ENCODE results near the gene RBM20. TPM values are rescaled to one million over a fixed set of nuclear protein-coding genes. Genes with fewer than 3 reads are reported as not detected.

RBM20 gene
- polyA plus RNA-seq, 1 donor (not counting 4 experiments of a cell fraction or from before 2014, with no cell fraction given), result 0.01 TPM

DNA sequence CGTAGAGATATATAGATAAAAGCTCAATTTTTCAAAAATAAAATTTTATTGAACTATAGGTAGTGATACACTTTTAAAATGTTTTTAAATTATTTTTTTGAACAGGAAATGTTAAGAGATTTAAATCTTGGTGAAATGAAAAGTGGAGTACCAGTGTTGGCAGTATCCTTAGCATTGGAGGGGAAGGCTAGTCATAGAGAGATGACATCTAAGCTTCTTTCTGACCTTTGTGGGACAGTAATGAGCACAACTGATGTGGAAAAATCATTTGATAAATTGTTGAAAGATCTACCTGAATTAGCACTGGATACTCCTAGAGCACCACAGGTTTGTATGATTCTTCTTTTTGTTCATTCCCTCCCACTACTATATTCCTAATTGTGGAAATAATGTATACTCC, 243.4 kb downstream of the RBM20 start:
- Histone ChIP-seq H4K20me1 (ENCODE audit: control insufficient read depth, extremely low read depth, insufficient read depth, low read length) (no peaks in the 10 kb centered on the region), H3K79me2 (ENCODE audit: control insufficient read depth, insufficient read depth, low read length) (no peaks in the 10 kb centered on the region), H3K36me3 (ENCODE audit: control insufficient read depth in 2 of 2, extremely low read depth in 1 of 2, insufficient read depth in 2 of 2, low read length in 2 of 2) (peaks cover 0 to 8% of the 10 kb centered on the region in 2 experiments), H2AFZ (ENCODE audit: control insufficient read depth, low read length) (no peak overlapping the region), H3K27ac (ENCODE audit: control insufficient read depth, insufficient read depth, low read length) (no peak overlapping the region), H3K4me1 (ENCODE audit: control insufficient read depth, extremely low read depth, insufficient read depth, low read length) (no peaks in the 10 kb centered on the region), H3K9me1 (ENCODE audit: control insufficient read depth, extremely low read depth, insufficient read depth, low read length) (no peaks in the 10 kb centered on the region), H3K27me3 (ENCODE audit: control insufficient read depth, extremely low read depth, insufficient read depth, low read length) (no peaks in the 10 kb centered on the region), H3K4me3 (ENCODE audit: control insufficient read depth in 2 of 3, extremely low read depth in 1 of 3, insufficient read depth in 2 of 3, low read depth in 1 of 3, low read length in 3 of 3) (no peak overlapping the region), H3K4me2 (ENCODE audit: control insufficient read depth, extremely low read depth, insufficient read depth, low read depth, low read length) (no peak overlapping the region), H3K9ac (ENCODE audit: control insufficient read depth, extremely low read depth, insufficient read depth, low read length) (no peak overlapping the region), H3K9me3 (ENCODE audit: control insufficient read depth, low read depth, low read length) (no peaks in the 10 kb centered on the region)
- no peak for FAIRE-seq
- dilution Hi-C loops (cut with MboI; ENCODE audit: extremely low pct_ligation_motif_present, low sequenced_read_pairs), result loop anchor here (25.0 kb wide), 1 partner anchor 575 kb away; the partner anchor contains the start of gene SMNDC1
- TF ChIP-seq EZH2 (IDR thresholded peaks at IDR 0.05; ENCODE audit: low read length), result no peak
- TF ChIP-seq, protein P1, sequence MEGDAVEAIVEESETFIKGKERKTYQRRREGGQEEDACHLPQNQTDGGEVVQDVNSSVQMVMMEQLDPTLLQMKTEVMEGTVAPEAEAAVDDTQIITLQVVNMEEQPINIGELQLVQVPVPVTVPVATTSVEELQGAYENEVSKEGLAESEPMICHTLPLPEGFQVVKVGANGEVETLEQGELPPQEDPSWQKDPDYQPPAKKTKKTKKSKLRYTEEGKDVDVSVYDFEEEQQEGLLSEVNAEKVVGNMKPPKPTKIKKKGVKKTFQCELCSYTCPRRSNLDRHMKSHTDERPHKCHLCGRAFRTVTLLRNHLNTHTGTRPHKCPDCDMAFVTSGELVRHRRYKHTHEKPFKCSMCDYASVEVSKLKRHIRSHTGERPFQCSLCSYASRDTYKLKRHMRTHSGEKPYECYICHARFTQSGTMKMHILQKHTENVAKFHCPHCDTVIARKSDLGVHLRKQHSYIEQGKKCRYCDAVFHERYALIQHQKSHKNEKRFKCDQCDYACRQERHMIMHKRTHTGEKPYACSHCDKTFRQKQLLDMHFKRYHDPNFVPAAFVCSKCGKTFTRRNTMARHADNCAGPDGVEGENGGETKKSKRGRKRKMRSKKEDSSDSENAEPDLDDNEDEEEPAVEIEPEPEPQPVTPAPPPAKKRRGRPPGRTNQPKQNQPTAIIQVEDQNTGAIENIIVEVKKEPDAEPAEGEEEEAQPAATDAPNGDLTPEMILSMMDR (optimal IDR thresholded peaks at IDR 0.05 in 1 of 3, IDR thresholded peaks at IDR 0.05 in 1 of 3, conservative IDR thresholded peaks at IDR 0.05 in 1 of 3; ENCODE audit: extremely low read depth in 1 of 3, insufficient read depth in 2 of 3, low read length in 3 of 3), result no peak
- DNase-seq (ENCODE audit: low read depth, low spot score), result no peak

Small RNA genes lying within 50 kb of the gene (small RNA-seq; reads per million reads assigned to genes)
- gene RF00019 (ENCODE audit: insufficient read length in 3 of 3, low read depth in 3 of 3, low replicate concordance in 1 of 3) (0 reads per million in 3 experiments), gene RN7SKP288 (ENCODE audit: insufficient read length in 3 of 3, low read depth in 3 of 3, low replicate concordance in 1 of 3) (0 reads per million in 3 experiments), gene RNA5SP327 (ENCODE audit: insufficient read length in 3 of 3, low read depth in 3 of 3, low replicate concordance in 1 of 3) (0 reads per million in 3 experiments)

Other genes starting within 250 kb of the RBM20 start
- gene DUSP5, start 146.4 kb upstream of the RBM20 start, polyA plus RNA-seq, result 38.0 to 55.5 TPM (median 49.6 TPM) in 3 replicates
- gene SMC3, start 76.6 kb upstream of the RBM20 start, polyA plus RNA-seq, result 6.2 to 16.3 TPM (median 12.2 TPM) in 3 replicates
- gene PDCD4, start 227.6 kb downstream of the RBM20 start, polyA plus RNA-seq, result 63.1 to 146 TPM (median 99.7 TPM) in 3 replicates

Data from keratinocyte (primary cell).